Stimulated activated CD8-positive, alpha-beta memory T cell treated with anti-CD3 and anti-CD28 coated beads, Interleukin-4, amount 100 ng/mL, for 1 hour (primary cell): ENCODE data around the gene DENND2C.

ENCODE experiments used
- DNase-seq, 2 donors: peaks; one replicate each; pipeline ENCODE4 v3.0.0-alpha.2; 2020; ENCODE audit warnings: low read depth in 2 of 2, low spot score in 1 of 2

The DENND2C gene

GRCh38 chr1:114669562-114670082 lies at the start of gene DENND2C:
Gene DENND2C (minus strand): TSS chr1:114670049. CDS start chr1:114625984, 44,065 bp downstream.
- no peak for DNase-seq

- no peak for DNase-seq
Observed at GRCh38 chr1:114719424-114719787, 49.6 kb upstream of the DENND2C start.

- no peak for DNase-seq
Observed at GRCh38 chr1:114718661-114719423, 49.0 kb upstream of the DENND2C start.

GRCh38 chr1:114716304-114717170 lies 46.7 kb upstream of the DENND2C start, which contains the start of gene NRAS:
Gene NRAS (minus strand): TSS chr1:114716771. CDS start chr1:114716160, 611 bp downstream.
- peak; percentile 93 to 94 for DNase-seq

GRCh38 chr1:114715952-114716303 lies 46.1 kb upstream of the DENND2C start:
- no peak for DNase-seq

- no peak for DNase-seq
Observed at GRCh38 chr1:114712977-114713376, 43.1 kb upstream of the DENND2C start.

- DNase-seq, result no peak
Observed at GRCh38 chr1:114710360-114710759, 40.5 kb upstream of the DENND2C start.

GRCh38 chr1:114707604-114708003 lies 37.8 kb upstream of the DENND2C start:
- no peak for DNase-seq

- DNase-seq, result no peak
Observed at GRCh38 chr1:114703242-114703641, 33.4 kb upstream of the DENND2C start.

- DNase-seq, result no peak
Observed at GRCh38 chr1:114702737-114703136, 32.9 kb upstream of the DENND2C start.

GRCh38 chr1:114701931-114702330 lies 32.1 kb upstream of the DENND2C start:
- no peak for DNase-seq

- no peak for DNase-seq
Observed at GRCh38 chr1:114700036-114700600, 30.3 kb upstream of the DENND2C start.

GRCh38 chr1:114696810-114697209 lies 27.0 kb upstream of the DENND2C start:
- DNase-seq, result no peak

- no peak for DNase-seq
Observed at GRCh38 chr1:114695430-114696058, 25.7 kb upstream of the DENND2C start, which contains the start of gene AMPD1. Gene AMPD1 (minus strand): TSS chr1:114695546. CDS start chr1:114695471, 75 bp downstream.

GRCh38 chr1:114694540-114695310 lies 24.9 kb upstream of the DENND2C start:
- DNase-seq, result no peak

GRCh38 chr1:114692947-114693346 lies 23.1 kb upstream of the DENND2C start:
- DNase-seq, result no peak

- DNase-seq, result no peak
Observed at GRCh38 chr1:114691061-114691460, 21.2 kb upstream of the DENND2C start.

GRCh38 chr1:114690148-114690547 lies 20.3 kb upstream of the DENND2C start:
- no peak for DNase-seq

- DNase-seq, result no peak
Observed at GRCh38 chr1:114688526-114688925, 18.7 kb upstream of the DENND2C start.

GRCh38 chr1:114685851-114686250 lies 16.0 kb upstream of the DENND2C start:
- DNase-seq, result no peak
